Measurements from ENCODE around the gene SERTM1. TPM values are rescaled to one million over a fixed set of nuclear protein-coding genes. Genes with fewer than 3 reads are reported as not detected.

Gene SERTM1
- total RNA-seq, 1 experiment from 2014 or later = 0.24 TPM

DNA sequence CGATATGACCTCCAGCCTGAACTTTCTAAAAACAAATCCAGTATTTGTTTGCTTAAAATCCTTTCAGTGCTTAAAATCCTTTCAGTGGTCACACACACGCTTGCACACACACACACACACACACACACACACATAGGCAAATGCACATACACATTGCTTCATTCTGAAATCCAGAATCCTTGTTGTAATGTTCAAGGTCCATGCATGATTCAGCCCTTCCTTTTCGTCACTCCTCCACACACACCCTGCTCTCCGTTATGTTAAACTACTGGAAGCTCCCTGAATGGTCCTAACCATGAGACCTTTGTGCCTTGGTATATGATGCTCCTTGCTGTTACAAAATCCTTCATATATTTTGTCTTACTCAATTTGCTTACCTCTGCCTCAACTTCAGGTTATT lies 44.9 kb downstream of the SERTM1 start:
- Histone ChIP-seq H3K23me2 (ENCODE audit: insufficient read length, low read depth, low read length, poor library complexity, severe bottlenecking) (no peaks in the 10 kb centered on the region), H4K91ac (ENCODE audit: insufficient read length, low read depth, low read length) (no peak overlapping the region), H3K56ac (ENCODE audit: insufficient read length, low read depth, low read length) (no peak overlapping the region), H2BK5ac (ENCODE audit: insufficient read length, low read length) (no peak overlapping the region), H3K4me1 (ENCODE audit: insufficient read depth, low read length) (no peaks in the 10 kb centered on the region), H3T11ph (ENCODE audit: low read length) (no peak overlapping the region), H3K27ac (ENCODE audit: insufficient read length, low read depth, low read length) (no peak overlapping the region), H3K79me1 (ENCODE audit: insufficient read depth, low read depth, low read length, poor library complexity, severe bottlenecking) (no peaks in the 10 kb centered on the region), H2BK12ac (ENCODE audit: insufficient read length, low read depth, low read length) (no peak overlapping the region), H4K20me1 (ENCODE audit: control insufficient read depth, insufficient read depth, insufficient read length) (no peaks in the 10 kb centered on the region), H4K8ac (replicated peaks; ENCODE audit: insufficient read length, low read depth, low read length) (no peak overlapping the region), H3K4me2 (ENCODE audit: insufficient read depth, insufficient read length, low read length) (no peak overlapping the region), H3K4ac (ENCODE audit: low read depth, low read length) (no peak overlapping the region), H2AK5ac (ENCODE audit: insufficient read length, low read length) (no peak overlapping the region), H3K14ac (ENCODE audit: insufficient read depth, low read length) (no peak overlapping the region), H3K27me3 (ENCODE audit: insufficient read depth, low read length) (no peaks in the 10 kb centered on the region), H3K9me3 (ENCODE audit: control insufficient read depth, low read depth, low read length) (no peaks in the 10 kb centered on the region), H3K23ac (ENCODE audit: insufficient read length, low read depth, low read length) (no peak overlapping the region), H2BK120ac (ENCODE audit: low read depth, low read length, poor library complexity, severe bottlenecking) (no peak overlapping the region), H2BK20ac (ENCODE audit: low read depth, low read length, poor library complexity, severe bottlenecking) (no peak overlapping the region), H3K18ac (ENCODE audit: insufficient read length, low read depth, low read length) (no peak overlapping the region), H2AFZ (ENCODE audit: low read length) (no peak overlapping the region), H3K79me2 (ENCODE audit: insufficient read depth, low read length) (no peaks in the 10 kb centered on the region), H4K5ac (ENCODE audit: insufficient read length, low read depth, low read length) (no peak overlapping the region), H3K9ac (ENCODE audit: extremely low read depth, insufficient read length, low read length) (no peak overlapping the region), H2BK15ac (ENCODE audit: low read depth, low read length) (no peak overlapping the region)
- TF ChIP-seq, protein P1, sequence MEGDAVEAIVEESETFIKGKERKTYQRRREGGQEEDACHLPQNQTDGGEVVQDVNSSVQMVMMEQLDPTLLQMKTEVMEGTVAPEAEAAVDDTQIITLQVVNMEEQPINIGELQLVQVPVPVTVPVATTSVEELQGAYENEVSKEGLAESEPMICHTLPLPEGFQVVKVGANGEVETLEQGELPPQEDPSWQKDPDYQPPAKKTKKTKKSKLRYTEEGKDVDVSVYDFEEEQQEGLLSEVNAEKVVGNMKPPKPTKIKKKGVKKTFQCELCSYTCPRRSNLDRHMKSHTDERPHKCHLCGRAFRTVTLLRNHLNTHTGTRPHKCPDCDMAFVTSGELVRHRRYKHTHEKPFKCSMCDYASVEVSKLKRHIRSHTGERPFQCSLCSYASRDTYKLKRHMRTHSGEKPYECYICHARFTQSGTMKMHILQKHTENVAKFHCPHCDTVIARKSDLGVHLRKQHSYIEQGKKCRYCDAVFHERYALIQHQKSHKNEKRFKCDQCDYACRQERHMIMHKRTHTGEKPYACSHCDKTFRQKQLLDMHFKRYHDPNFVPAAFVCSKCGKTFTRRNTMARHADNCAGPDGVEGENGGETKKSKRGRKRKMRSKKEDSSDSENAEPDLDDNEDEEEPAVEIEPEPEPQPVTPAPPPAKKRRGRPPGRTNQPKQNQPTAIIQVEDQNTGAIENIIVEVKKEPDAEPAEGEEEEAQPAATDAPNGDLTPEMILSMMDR (conservative IDR thresholded peaks at IDR 0.05) = no peak
- Mint-ChIP-seq H3K36me3 (ENCODE audit: insufficient read depth in 1 of 3, low read depth in 3 of 3) (no peaks in the 10 kb centered on the region), H3K27me3 (ENCODE audit: low read depth) (no peaks in the 10 kb centered on the region; the same call in 1 of the 2 replicates), H3K4me3 (no peak overlapping the region), H3K4me1 (peaks cover 4 to 14% of the 10 kb centered on the region in 2 experiments; a peak in 3 of 4 replicates), H3K9me3 (no peaks in the 10 kb centered on the region; a peak in 1 of 5 replicates), H3K27ac (no peak overlapping the region)
- WGBS (ENCODE audit: extremely low coverage, insufficient read length, low lambda C conversion rate) = no CpG with 5 or more reads among the region's 4 CpGs
- no peak for DNase-seq

Data from H9 (cell line).